A673 (cell line): ENCODE data around the gene ZNF692.

Experiments used
- CTCF ChIP-seq: fragments of 300-800, 200-600 bp; sonication (generic); conservative IDR thresholded peaks from 2 replicates; pipeline ENCODE4 v1.5.1; 2017; ENCODE audit warnings: low read depth, mild to moderate bottlenecking, antibody characterized with exemption, low read length, moderate library complexity, mixed read lengths
- EZH2 ChIP-seq: fragments of 200-600 bp; sonication (generic); IDR thresholded peaks from 2 replicates; pipeline ENCODE4 v1.6.1; 2017; ENCODE audit warnings: borderline replicate concordance, low read depth, mild to moderate bottlenecking, mixed read lengths, antibody characterized with exemption, low read length; ENCODE audit not compliant: poor library complexity, severe bottlenecking

GRCh38 chr1:248862695-248862997 is 3.8 kb upstream of the ZNF692 start:
- TF ChIP-seq EZH2 (no peak), CTCF (no peak)
